Measurements from ENCODE around the gene TIMM50.

DNA sequence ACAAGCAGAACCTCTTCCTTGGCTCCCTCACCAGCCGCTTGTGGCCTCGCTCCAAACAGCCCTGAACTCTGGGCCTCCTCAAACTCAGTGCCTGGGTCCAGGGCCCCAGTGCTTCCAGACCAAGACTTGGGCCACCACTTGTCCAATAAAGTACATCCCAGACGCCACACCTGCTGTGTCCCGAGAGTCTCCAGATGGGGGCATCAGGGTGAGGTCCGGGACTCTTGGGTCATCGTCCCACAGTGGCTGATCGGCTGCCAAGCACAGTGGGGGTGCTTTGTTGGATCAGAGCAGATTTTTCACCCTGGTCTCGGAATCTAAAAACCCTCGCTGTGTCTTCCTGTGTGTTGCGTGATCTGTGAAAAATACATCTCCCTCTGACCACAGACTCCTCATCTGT is 9.1 kb downstream of the TIMM50 start:
- TF ChIP-seq, protein P1, sequence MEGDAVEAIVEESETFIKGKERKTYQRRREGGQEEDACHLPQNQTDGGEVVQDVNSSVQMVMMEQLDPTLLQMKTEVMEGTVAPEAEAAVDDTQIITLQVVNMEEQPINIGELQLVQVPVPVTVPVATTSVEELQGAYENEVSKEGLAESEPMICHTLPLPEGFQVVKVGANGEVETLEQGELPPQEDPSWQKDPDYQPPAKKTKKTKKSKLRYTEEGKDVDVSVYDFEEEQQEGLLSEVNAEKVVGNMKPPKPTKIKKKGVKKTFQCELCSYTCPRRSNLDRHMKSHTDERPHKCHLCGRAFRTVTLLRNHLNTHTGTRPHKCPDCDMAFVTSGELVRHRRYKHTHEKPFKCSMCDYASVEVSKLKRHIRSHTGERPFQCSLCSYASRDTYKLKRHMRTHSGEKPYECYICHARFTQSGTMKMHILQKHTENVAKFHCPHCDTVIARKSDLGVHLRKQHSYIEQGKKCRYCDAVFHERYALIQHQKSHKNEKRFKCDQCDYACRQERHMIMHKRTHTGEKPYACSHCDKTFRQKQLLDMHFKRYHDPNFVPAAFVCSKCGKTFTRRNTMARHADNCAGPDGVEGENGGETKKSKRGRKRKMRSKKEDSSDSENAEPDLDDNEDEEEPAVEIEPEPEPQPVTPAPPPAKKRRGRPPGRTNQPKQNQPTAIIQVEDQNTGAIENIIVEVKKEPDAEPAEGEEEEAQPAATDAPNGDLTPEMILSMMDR (IDR thresholded peaks at IDR 0.05), result no peak
- TF ChIP-seq POLR2A (IDR thresholded peaks at IDR 0.05), result no peak

Measured in testis (tissue), 2 donors.